Kidney capillary endothelial cell (primary cell): ENCODE data around the gene PPP1R9B.
A peak's percentile ranks its signal among the peaks of the same experiment; 100 is the strongest.

Source experiments
- DNase-seq: peaks from one replicate; pipeline ENCODE4 v3.0.0-alpha.2; 2018; ENCODE audit warnings: low spot score

Gene PPP1R9B

GRCh38 chr17:50173335-50173941 lies 23.0 kb upstream of the PPP1R9B start:
- no peak for DNase-seq

- DNase-seq, result no peak
Measured at GRCh38 chr17:50172936-50173334, 22.5 kb upstream of the PPP1R9B start.

GRCh38 chr17:50172130-50172529 lies 21.7 kb upstream of the PPP1R9B start:
- DNase-seq, result no peak

GRCh38 chr17:50171371-50172071 lies 21.0 kb upstream of the PPP1R9B start:
- DNase-seq, result no peak

GRCh38 chr17:50170662-50171370 lies 20.3 kb upstream of the PPP1R9B start:
- no peak for DNase-seq

GRCh38 chr17:50169881-50170459 lies 19.5 kb upstream of the PPP1R9B start:
- DNase-seq, result no peak

- DNase-seq, result peak; percentile 63
Measured at GRCh38 chr17:50169121-50169764, 18.8 kb upstream of the PPP1R9B start.

- DNase-seq, result no peak
Measured at GRCh38 chr17:50168319-50168718, 17.8 kb upstream of the PPP1R9B start.

- DNase-seq, result no peak
Measured at GRCh38 chr17:50167371-50167770, 16.9 kb upstream of the PPP1R9B start.

GRCh38 chr17:50166518-50167181 lies 16.2 kb upstream of the PPP1R9B start:
- DNase-seq, result no peak

GRCh38 chr17:50165867-50166517 lies 15.5 kb upstream of the PPP1R9B start, which contains the start of gene SGCA:
SGCA (plus strand) TSS chr17:50166005; CDS start chr17:50166041, 36 bp downstream.
- DNase-seq, result no peak

- no peak for DNase-seq
Measured at GRCh38 chr17:50165466-50165865, 15.0 kb upstream of the PPP1R9B start.

GRCh38 chr17:50165066-50165465 lies 14.6 kb upstream of the PPP1R9B start:
- no peak for DNase-seq

GRCh38 chr17:50164697-50164988 lies 14.2 kb upstream of the PPP1R9B start:
- no peak for DNase-seq

- DNase-seq, result no peak
Measured at GRCh38 chr17:50163843-50164696, 13.6 kb upstream of the PPP1R9B start.

GRCh38 chr17:50162466-50163254 lies 12.2 kb upstream of the PPP1R9B start:
- DNase-seq, result no peak

- no peak for DNase-seq
Measured at GRCh38 chr17:50161911-50162288, 11.4 kb upstream of the PPP1R9B start.

- DNase-seq, result peak; percentile 92
Measured at GRCh38 chr17:50161023-50161910, 10.8 kb upstream of the PPP1R9B start.

- DNase-seq, result no peak
Measured at GRCh38 chr17:50157891-50158290, 7.4 kb upstream of the PPP1R9B start.
